A673 (cell line): ENCODE data around the gene PANX2.

Source experiments
- CTCF ChIP-seq: fragments of 300-800, 200-600 bp; sonication (generic); conservative IDR thresholded peaks from 2 replicates; pipeline ENCODE4 v1.5.1; 2017; ENCODE audit warnings: low read depth, mild to moderate bottlenecking, antibody characterized with exemption, low read length, moderate library complexity, mixed read lengths
- EZH2 ChIP-seq: fragments of 200-600 bp; sonication (generic); IDR thresholded peaks from 2 replicates; pipeline ENCODE4 v1.6.1; 2017; ENCODE audit warnings: borderline replicate concordance, low read depth, mild to moderate bottlenecking, mixed read lengths, antibody characterized with exemption, low read length; ENCODE audit not compliant: poor library complexity, severe bottlenecking

DNA sequence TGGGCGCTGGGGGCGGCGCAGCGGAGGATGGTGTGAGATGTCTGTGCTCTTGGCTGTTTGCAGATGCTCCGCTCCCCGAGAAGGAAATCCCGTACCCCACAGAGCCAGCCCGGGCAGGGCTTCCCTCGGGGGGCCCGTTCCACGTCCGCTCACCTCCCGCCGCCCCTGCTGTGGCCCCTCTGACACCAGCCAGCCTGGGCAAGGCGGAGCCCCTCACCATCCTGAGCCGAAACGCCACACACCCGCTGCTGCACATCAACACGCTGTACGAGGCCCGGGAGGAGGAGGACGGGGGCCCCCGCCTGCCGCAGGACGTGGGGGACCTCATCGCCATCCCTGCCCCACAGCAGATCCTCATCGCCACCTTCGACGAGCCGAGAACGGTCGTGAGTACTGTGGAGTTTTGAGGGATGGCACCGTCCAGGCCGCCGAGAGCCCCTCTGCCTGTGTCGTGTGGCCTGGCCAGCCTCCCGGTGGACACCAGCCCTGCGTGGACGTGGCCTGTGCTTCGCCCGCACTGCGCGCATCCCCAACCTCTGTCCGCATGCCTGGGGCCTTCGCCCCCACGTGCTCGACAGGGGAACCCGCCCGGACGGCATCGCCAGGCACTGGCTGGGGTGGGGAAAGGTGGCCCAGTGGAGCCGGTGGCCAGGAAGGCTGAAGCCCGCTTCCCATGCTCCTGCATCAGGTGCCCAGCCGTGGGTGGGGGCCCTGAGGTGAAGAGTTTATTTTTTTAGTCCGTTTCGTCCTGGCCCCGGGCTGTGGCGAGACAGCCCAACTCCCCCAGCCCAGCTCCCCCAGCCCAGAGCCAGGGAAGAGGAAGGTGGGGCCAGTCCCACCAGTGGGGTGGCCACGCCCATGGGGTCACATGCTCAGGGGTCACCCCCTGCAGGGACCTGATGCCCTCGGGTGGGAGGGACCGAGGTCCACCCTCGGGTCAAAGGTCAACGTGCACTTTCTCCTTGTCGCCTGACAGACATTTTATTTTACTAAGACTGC lies 8.6 kb downstream of the PANX2 start:
- TF ChIP-seq CTCF (no peak), EZH2 (no peak)
